Stimulated activated CD8-positive, alpha-beta memory T cell treated with anti-CD3 and anti-CD28 coated beads, Interleukin-2, amount 100 ng/mL, for 1 hour (primary cell): ENCODE data around the gene ANXA8L1.
"Not testable (repeated sequence)": the region's sequence is repeated elsewhere in the genome, so short reads cannot be mapped to it uniquely, and the experiment has no call there.

Experiments used
- DNase-seq, 2 donors: peaks; one replicate each; pipeline ENCODE4 v3.0.0-alpha.2; 2020; ENCODE audit warnings: low read depth in 2 of 2

The ANXA8L1 gene

DNA sequence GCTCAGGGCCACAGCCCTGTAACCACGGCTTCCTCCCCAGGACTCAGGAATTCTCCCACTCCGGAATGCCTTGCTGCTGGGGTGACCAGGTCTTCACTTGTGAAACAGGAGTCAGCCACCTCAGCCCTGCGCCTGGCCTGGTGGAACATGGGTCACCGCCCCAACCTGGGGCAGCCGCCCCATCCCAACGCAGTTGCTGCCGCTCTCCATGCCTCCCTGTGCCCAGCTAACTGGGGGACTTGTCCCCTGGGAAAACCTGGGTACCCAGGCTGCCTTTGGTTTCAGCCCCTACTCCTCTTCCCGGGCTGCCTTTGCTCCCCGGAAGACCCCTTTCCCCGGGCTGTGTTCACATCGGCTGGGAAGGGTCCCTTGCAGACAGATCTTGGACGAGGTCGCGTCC lies 22.2 kb downstream of the ANXA8L1 start:
- DNase-seq = not testable (repeated sequence)

DNA sequence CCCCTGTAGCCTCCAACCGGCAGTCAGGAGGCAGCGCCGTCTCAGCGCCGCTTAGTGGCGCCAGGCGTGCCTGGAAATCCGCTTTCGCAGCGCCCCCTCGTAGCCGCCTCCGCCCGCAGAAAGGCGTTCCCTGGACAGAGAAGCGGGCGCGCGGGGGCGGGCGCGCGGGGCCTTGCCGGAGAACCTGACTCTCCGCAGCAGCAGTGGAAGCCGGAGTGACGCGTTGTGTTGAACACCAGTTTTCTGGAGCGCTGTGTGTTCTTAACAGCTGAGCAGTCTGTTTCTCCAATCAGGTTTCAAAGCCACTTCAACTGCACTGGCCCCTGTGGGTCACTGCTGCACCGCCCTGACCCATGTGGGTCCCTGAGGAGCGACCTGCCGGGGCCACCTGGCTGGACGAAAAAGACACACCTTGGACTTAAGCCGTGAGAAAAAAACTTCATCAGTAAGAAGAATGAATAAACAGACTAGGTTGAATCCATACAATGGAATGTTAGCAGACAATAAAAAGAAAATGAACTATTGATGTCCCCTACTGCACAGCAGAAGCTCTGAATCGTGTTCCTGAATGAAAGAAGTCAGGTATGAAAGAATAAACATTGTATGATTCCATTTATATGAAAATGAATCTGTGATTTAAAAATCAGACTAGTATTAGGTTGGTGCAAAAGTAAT lies 22.8 kb downstream of the ANXA8L1 start:
- DNase-seq = not testable (repeated sequence)

DNA sequence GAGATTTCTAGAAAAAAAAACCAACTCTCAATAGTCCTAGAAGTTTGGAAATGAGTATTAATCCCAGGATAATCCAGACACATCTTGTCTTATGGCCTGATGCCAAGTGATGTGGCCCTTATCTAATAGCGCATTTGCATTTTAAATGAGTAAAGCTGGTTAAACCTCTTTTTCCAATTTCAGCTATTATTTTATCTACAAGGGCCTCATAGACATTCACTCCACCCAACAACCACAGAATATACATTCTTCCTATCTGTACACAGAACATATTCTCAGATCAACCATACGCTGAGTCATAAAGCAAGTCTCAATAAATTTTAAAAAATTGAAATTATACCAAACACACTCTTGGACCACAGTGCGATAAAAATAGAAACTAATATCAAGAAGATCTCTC lies 34.0 kb downstream of the ANXA8L1 start:
- DNase-seq = not testable (repeated sequence)

DNA sequence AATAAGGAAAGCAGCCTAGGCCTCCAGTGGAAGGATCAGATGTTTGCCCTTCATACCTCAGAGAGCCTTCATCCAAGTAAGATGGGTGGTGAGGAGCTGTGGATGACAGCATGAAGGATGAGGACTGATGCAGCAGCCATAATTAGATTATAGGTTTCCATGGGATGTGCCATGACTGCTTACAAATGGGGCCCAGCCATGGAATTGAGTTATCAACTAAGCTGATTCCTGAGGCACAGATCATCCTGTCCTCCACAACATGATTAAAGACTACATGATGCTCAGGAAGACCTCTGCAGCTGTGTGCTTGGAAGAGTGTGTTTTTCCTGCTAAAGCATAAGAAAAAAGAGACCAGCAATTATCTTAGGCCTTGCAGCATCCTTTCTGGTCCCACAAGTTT lies 35.5 kb downstream of the ANXA8L1 start:
- not testable (repeated sequence) for DNase-seq

DNA sequence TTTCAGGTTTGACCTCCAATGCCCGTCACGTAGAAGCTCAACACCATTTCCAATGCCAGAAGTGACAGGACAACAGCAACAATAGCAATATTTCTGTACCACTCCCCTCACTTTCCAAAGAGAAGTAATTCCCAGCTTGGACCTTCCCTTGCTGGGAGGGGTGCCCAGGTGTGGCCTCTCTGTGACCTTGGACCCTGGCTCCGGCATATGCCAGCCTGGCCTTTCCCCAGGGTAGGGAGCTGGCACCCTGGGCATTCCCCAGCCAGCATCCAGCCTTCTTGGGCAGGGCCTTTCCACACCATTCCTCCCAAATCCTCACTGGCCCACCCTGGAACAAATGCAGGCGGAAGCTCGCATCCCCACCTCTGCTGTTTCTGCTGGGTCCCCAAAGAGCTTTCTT lies 37.1 kb downstream of the ANXA8L1 start:
- DNase-seq = not testable (repeated sequence)

DNA sequence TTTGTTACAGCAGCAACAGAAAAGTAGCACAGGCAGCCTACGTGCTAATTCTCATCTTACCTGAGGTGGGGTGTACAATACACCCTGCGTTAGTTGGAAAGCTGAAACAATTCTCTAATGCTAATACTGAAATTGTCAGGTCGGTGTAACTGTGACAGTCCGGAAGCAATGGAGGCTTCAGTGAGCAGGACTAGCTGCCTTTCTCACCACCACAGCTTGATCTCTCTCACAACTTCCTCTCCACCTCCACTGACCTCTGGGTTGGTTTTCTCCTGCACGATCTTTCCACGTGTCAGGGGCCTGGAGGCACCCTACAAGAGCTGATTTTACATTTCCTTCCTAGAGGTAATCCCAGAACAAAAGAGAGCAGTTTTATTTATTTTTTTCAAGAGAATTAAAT lies 39.7 kb downstream of the ANXA8L1 start:
- DNase-seq = not testable (repeated sequence)

DNA sequence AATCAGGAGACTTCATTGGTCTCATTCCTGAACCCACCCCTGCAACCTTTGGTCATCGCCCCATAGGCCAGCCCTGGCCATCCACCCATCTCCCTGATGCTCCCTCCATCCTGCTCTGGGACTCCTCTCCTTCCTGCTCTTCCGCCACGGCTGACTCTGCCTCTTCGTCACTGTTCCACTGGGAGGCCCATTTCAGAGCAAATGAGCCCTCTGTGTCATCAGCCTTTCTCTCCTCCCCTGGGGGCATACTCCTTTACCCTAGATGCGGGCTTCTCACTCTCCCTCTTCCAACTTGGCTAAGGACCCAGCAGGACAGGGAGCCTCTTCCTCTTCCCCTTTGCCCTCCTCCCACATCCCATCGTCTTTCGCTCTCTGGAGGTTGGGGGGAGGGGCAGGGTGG lies 42.7 kb downstream of the ANXA8L1 start:
- DNase-seq = not testable (repeated sequence)

DNA sequence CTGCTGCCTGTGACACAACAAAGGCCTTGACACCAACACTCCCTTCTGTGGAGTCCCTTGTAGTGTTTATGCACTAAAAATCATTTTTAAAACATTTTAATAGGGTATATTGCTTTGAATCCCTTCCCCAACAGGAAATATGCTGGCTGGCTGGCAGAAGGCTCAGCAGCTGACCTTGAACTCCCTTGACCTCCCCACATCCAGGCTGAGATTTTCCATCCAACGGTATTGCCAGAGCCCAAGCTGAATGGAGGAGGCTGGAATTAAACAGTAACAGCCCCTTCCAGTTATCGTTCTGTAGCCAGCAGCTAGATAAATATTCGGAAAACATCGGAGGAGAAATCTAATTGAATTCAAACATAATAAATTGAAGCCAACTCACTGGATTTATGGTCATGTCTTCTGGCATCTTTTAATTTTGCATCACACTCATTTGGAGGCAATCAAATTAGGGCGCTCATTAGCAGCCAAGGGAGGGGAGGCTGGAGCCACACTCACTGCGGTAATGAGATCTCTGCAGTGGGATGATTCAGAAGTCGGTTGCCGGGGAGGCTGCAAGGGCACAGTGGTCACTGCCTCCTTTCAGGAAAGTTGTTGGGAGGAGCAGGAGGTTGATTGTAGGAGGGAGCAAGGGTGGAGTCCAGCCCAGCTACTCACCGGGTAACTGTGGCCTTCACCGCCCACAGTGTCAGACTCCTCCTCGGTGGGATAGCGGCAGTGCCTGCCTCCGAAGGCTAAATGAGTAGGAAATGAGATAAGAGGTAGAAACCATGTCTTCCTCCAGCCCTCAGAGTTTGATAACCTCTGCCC lies 44.2 kb downstream of the ANXA8L1 start:
- not testable (repeated sequence) for DNase-seq

DNA sequence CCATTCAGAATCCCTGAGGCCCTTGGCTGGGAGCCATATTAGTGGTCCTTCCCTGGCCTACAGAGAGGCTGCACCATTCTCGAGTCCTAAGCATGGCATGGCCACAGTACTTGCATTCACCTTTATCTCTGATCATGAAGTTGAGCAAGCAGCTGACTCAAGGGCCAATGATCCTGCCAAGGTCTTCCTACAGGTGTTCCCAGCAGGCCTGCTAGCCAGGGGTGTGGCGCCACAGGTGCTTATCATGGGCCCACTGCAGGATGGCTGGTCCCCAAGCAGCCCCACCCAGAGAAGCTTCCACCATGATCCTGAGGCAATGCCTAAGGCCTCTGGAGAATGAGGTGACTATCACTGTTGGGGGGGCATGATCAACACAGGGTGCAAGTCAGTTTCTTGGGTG lies 48.0 kb downstream of the ANXA8L1 start:
- not testable (repeated sequence) for DNase-seq

DNA sequence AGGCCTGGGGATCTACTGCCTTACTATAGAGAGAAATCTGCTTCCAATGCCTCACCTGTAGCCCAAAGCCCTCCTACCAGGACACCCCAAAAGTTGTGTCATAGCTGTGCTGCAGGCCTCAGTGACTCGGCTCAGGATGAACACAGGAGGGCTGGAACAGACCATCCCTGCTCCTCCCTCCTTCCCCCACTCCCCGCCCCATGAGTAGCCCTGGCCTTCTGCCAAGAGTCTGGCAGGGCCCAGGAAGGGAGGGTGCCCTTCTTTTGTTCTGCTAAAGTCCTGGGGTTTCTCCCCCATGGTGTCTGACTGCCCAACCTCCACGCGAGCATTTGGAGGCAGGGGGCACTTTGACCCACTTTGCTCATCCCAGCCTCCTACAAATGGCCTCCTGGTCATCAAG lies 65.4 kb downstream of the ANXA8L1 start:
- DNase-seq = not testable (repeated sequence)
